IMR-90 (cell line): Measurements from ENCODE around the gene RXRB. TPM values are rescaled to one million over a fixed set of nuclear protein-coding genes. Genes with fewer than 3 reads are reported as not detected.

Source experiments
- ATAC-seq: fragments of 200-7000 bp; cut with Tn5 transposase; 2 replicates; pipeline ENCODE4 v1.9.1; 2020; ENCODE audit warnings: low read depth, mild to moderate bottlenecking, moderate library complexity
- BruUV-seq: library from RNA; stranded (reverse); fragments of 400-500 nt; replicated peaks from 2 replicates; lab custom pipeline; 2021; lab: Mats Ljungman, UMichigan
- CTCF ChIA-PET: fragments of 300-600 bp; formaldehyde crosslinking; extraction: SDS; loops from one replicate; lab custom pipeline; 2021; ENCODE audit warnings: antibody characterized with exemption; lab: Yijun Ruan, JAX
- POLR2A ChIA-PET: fragments of 300-600 bp; sonication (Branson Sonifier 250); formaldehyde crosslinking; loops from one replicate; lab custom pipeline; 2022; ENCODE audit warnings: antibody characterized with exemption; ENCODE audit not compliant: unreplicated experiment; lab: Charles Lee
- DNase-seq: peaks from one replicate; pipeline ENCODE4 v3.0.0; 2013
- H2AFZ ChIP-seq: replicated peaks from 2 replicates; pipeline ENCODE3; 2013; ENCODE audit warnings: low read length, mild to moderate bottlenecking; ENCODE audit not compliant: poor library complexity
- H2AK5ac ChIP-seq: 2 replicates; pipeline ENCODE4 v1.6.1; 2013; ENCODE audit warnings: low read depth, low read length, inconsistent platforms
- H2AK9ac ChIP-seq: replicated peaks from 2 replicates; pipeline ENCODE3; 2013; ENCODE audit warnings: mild to moderate bottlenecking, low read depth, low read length, moderate library complexity; ENCODE audit not compliant: poor library complexity
- H2BK120ac ChIP-seq: 2 replicates; pipeline ENCODE4 v1.6.1; 2013; ENCODE audit warnings: low read depth, low read length, inconsistent platforms
- H2BK15ac ChIP-seq: 3 replicates; pipeline ENCODE4 v1.6.1; 2013; ENCODE audit warnings: low read depth, low read length, inconsistent platforms
- H2BK20ac ChIP-seq: 2 replicates; pipeline ENCODE4 v1.6.1; 2013; ENCODE audit warnings: low read depth, mild to moderate bottlenecking, inconsistent platforms, low read length, moderate library complexity
- H2BK5ac ChIP-seq: 2 replicates; pipeline ENCODE4 v1.6.1; 2013; ENCODE audit warnings: mild to moderate bottlenecking, low read depth, low read length, inconsistent platforms; ENCODE audit not compliant: poor library complexity, severe bottlenecking
- H3K14ac ChIP-seq: replicated peaks from 2 replicates; pipeline ENCODE4 v1.6.1; 2013; ENCODE audit warnings: low read depth, low read length, inconsistent platforms
- H3K18ac ChIP-seq: 2 replicates; pipeline ENCODE4 v1.6.1; 2013; ENCODE audit warnings: low read depth, low read length, control low read depth
- H3K23ac ChIP-seq: 2 replicates; pipeline ENCODE4 v1.6.1; 2013; ENCODE audit warnings: low read depth, low read length, inconsistent platforms
- H3K27ac ChIP-seq: 2 replicates; pipeline ENCODE4 v1.5.1; 2013; ENCODE audit warnings: mild to moderate bottlenecking, control low read depth, low read length; ENCODE audit not compliant: insufficient read depth
- H3K27me3 ChIP-seq: 2 replicates; pipeline ENCODE4 v1.6.1; 2013; ENCODE audit warnings: low read length; ENCODE audit not compliant: control insufficient read depth, insufficient read depth
- H3K36me3 ChIP-seq: 2 replicates; pipeline ENCODE4 v1.6.1; 2013; ENCODE audit warnings: low read length, mixed read lengths; ENCODE audit not compliant: control insufficient read depth, insufficient read depth
- H3K4ac ChIP-seq: 2 replicates; pipeline ENCODE4 v1.6.1; 2013; ENCODE audit warnings: low read depth, low read length, inconsistent platforms
- H3K4me1 ChIP-seq: 2 replicates; pipeline ENCODE4 v1.6.1; 2013; ENCODE audit warnings: low read length, mixed read lengths; ENCODE audit not compliant: control insufficient read depth, insufficient read depth
- H3K4me2 ChIP-seq: 2 replicates; pipeline ENCODE4 v1.6.1; 2013; ENCODE audit warnings: low read depth, mild to moderate bottlenecking, control low read depth, low read length, moderate library complexity
- H3K4me3 ChIP-seq: 2 replicates; pipeline ENCODE4 v1.5.1; 2013; ENCODE audit warnings: low read depth, mild to moderate bottlenecking, control low read depth, low read length, moderate library complexity; ENCODE audit not compliant: insufficient read depth
- H3K56ac ChIP-seq: 2 replicates; pipeline ENCODE4 v1.6.1; 2013; ENCODE audit warnings: low read length, inconsistent platforms; ENCODE audit not compliant: insufficient read depth; ENCODE audit errors: extremely low read depth
- H3K79me1 ChIP-seq, 2 experiments: 2 replicates each; pipeline ENCODE4 v1.6.1; 2013; ENCODE audit warnings: low read length in 2 of 2, inconsistent platforms in 1 of 2, low read depth in 1 of 2
- H3K9ac ChIP-seq: 2 replicates; pipeline ENCODE4 v1.6.1; 2013; ENCODE audit warnings: low read depth, low read length, control low read depth
- H3K9me1 ChIP-seq: 2 replicates; pipeline ENCODE4 v1.6.1; 2013; ENCODE audit warnings: low read length, inconsistent platforms; ENCODE audit not compliant: insufficient read depth
- H3K9me3 ChIP-seq: 2 replicates; pipeline ENCODE4 v1.6.1; 2013; ENCODE audit warnings: low read length; ENCODE audit not compliant: control insufficient read depth, insufficient read depth
- H4K20me1 ChIP-seq: 2 replicates; pipeline ENCODE4 v1.6.1; 2013; ENCODE audit warnings: low read length, inconsistent platforms; ENCODE audit not compliant: insufficient read depth
- H4K5ac ChIP-seq: 2 replicates; pipeline ENCODE4 v1.6.1; 2013; ENCODE audit warnings: mild to moderate bottlenecking, low read depth, low read length, control low read depth
- H4K8ac ChIP-seq, 2 experiments: 2 replicates each; pipeline ENCODE4 v1.6.1; 2013; ENCODE audit warnings: low read depth in 2 of 2, low read length in 2 of 2, control low read depth in 1 of 2, inconsistent platforms in 1 of 2
- H4K91ac ChIP-seq: 2 replicates; pipeline ENCODE4 v1.6.1; 2013; ENCODE audit warnings: low read depth, low read length, inconsistent platforms; ENCODE audit not compliant: insufficient read depth
- MXI1 ChIP-seq: IDR thresholded peaks from 2 replicates; pipeline ENCODE4 v1.6.1; 2012; ENCODE audit warnings: low read depth, mild to moderate bottlenecking, low read length, moderate library complexity, borderline replicate concordance
- POLR2A ChIP-seq: IDR thresholded peaks from 2 replicates; pipeline ENCODE4 v1.6.1; 2012; ENCODE audit warnings: mild to moderate bottlenecking, low read depth, low read length
- USF2 ChIP-seq: fragments of 150-350 bp; IDR thresholded peaks from 2 replicates; pipeline ENCODE4 v1.6.1; 2017; ENCODE audit warnings: mild to moderate bottlenecking, antibody characterized with exemption, low read length, low read depth
- WGBS, 2 experiments: methylation state at CpG; one replicate each; pipeline versions ENCODE4 v1.1.5 to v1.1.7; 2013; ENCODE audit warnings: missing lambda C conversion rate in 2 of 2; ENCODE audit not compliant: insufficient read length in 1 of 2; ENCODE audit errors: extremely low coverage in 2 of 2; 5-methylcytosine and 5-hydroxymethylcytosine counted together
- dilution Hi-C: fragments of 300-500 bp; cut with HindIII; formaldehyde crosslinking; loops from one replicate; pipeline ENCODE4 v1.14.3; 2018; ENCODE audit warnings: low sequenced_read_pairs; ENCODE audit not compliant: unreplicated experiment
- in situ Hi-C: fragments of 300-500 bp; cut with MboI; formaldehyde crosslinking; loops from 3 replicates; pipeline ENCODE4 v1.14.3; 2019; ENCODE audit warnings: low sequenced_read_pairs, inconsistent platforms, mixed read lengths
- intact Hi-C: fragments of 100-400 bp; cut with micrococcal nuclease; formaldehyde crosslinking; loops from 2 replicates; pipeline ENCODE4 v1.10.0; 2022
- polyA plus RNA-seq, 3 experiments: library from polyadenylated mRNA; depleted of rRNA; stranded (reverse); fragments of >200 nt; gene quantifications; 2 replicates each; pipeline ENCODE4 v1.2.3, GENCODE V29; 2012; ENCODE audit warnings: low replicate concordance in 1 of 3
- total RNA-seq: library from RNA; depleted of rRNA; stranded (reverse); fragments of >200 nt; gene quantifications from 2 replicates; pipeline ENCODE4 v1.2.3, GENCODE V29; 2012

The RXRB gene
- total and polyA plus RNA-seq, 2 of the 4 experiments (the other 2 are of a cell fraction) = 18.6 to 53.7 TPM

DNA sequence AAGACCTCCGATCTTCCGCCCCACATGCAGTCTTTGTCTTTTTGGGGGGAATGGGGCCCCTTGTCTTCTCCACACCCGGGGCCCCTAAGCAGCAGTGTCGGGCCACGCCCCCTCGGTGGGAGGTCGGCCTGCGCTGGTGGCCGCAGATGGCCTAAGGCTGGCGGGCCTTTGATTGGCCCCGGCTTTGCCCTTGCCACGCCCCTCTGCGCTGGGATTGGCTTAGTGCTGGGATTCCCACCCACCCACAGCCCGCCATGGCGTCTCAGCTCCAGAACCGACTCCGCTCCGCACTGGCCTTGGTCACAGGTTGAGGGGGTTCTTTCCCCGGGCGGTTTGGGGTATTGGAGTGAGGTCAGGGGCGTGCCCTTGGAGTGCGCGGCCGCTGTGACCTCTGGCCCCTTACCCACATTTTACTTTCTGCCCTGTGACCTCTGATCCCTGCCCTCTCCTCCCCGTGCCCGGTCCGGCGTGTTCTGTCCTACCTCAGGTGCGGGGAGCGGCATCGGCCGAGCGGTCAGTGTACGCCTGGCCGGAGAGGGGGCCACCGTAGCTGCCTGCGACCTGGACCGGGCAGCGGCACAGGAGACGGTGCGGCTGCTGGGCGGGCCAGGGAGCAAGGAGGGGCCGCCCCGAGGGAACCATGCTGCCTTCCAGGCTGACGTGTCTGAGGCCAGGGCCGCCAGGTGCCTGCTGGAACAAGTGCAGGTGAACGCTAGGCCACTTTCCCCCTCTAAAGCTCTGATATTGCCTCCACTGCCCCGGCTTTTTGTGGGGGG lies 4.1 kb upstream of the RXRB start, which contains the start of gene HSD17B8:
Gene HSD17B8 (plus strand): TSS at position 241 of the 776 bp plus-strand sequence. CDS start 14 bp downstream, at position 255.
- H4K5ac ChIP-seq = no peak within 1 kb of the TSS; the same call in 1 of the 2 replicates
- H3K56ac ChIP-seq = no peak within 1 kb of the TSS
- dilution Hi-C loops = no loop called here
- H3K14ac ChIP-seq = peak within 1 kb of the TSS; percentile 55; the same call in 1 of the 2 replicates
- peak within 1 kb of the TSS; percentile 49 for H3K27ac ChIP-seq
- peaks cover 39% of the 10 kb centered on the region for H3K9me1 ChIP-seq
- no peak within 1 kb of the TSS for H2BK20ac ChIP-seq
- H2BK5ac ChIP-seq = peak within 1 kb of the TSS; percentile 53
- H4K91ac ChIP-seq = peak within 1 kb of the TSS; percentile 31; the same call in 1 of the 2 replicates
- WGBS, 2 experiments = 2% methylated on average over 15 of the region's 48 CpGs; no CpG with 5 or more reads in 1 of the 2 experiments
- peak within 1 kb of the TSS; percentile 82 for H2AFZ ChIP-seq
- peak within 1 kb of the TSS; percentile 34; the same call in 1 of the 2 replicates for H3K23ac ChIP-seq
- peaks cover 34% of the 10 kb centered on the region for H3K4me1 ChIP-seq
- H3K18ac ChIP-seq = no peak within 1 kb of the TSS
- intact Hi-C loops = no loop called here
- H3K27me3 ChIP-seq = no peaks in the 10 kb centered on the region
- ATAC-seq (peak; percentile 58), DNase-seq (peak; percentile 86)
- TF ChIP-seq MXI1 = 0 out of 2 replicates have a peak, but pooled peaks have one; percentile 16
- peak; percentile 60; the same call in 1 of the 2 replicates for TF ChIP-seq POLR2A
- TF ChIP-seq USF2 = no peak
- in situ Hi-C loops = no loop called here
- H3K4me3 ChIP-seq = peak within 1 kb of the TSS; percentile 60
- H4K20me1 ChIP-seq = peaks cover 29% of the 10 kb centered on the region; the same call in 1 of the 2 replicates
- H3K9ac ChIP-seq = peak within 1 kb of the TSS; percentile 29
- BruUV-seq = no TSS peak
- H2BK15ac ChIP-seq = no peak within 1 kb of the TSS
- ChIA-PET POLR2A (interaction anchor here (0.6 kb wide), 2 partner anchors 169 to 213 kb away, joined by 6 to 9 read pairs; partner anchors contain the start of gene CUTA), CTCF (interaction anchor here (0.6 kb wide), 1 partner anchor 76 kb away, joined by 5 read pairs; no protein-coding TSS in a partner anchor)
- H2AK9ac ChIP-seq = peak within 1 kb of the TSS; percentile 92
- H3K9me3 ChIP-seq = no peaks in the 10 kb centered on the region
- peak within 1 kb of the TSS; percentile 83 for H3K4me2 ChIP-seq
- peak within 1 kb of the TSS; percentile 73 for H3K4ac ChIP-seq
- peak within 1 kb of the TSS; percentile 89 for H2AK5ac ChIP-seq
- peak within 1 kb of the TSS in 1 of 2 experiments; percentile 61; a peak in 2 of 4 replicates for H4K8ac ChIP-seq
- H3K36me3 ChIP-seq = peaks cover 28% of the 10 kb centered on the region
- peak within 1 kb of the TSS; percentile 4; the same call in 1 of the 2 replicates for H2BK120ac ChIP-seq
- peaks cover 16 to 85% of the 10 kb centered on the region in 2 experiments; a peak in 3 of 4 replicates for H3K79me1 ChIP-seq
